ENCODE measurements around the gene TRIM47. TPM values are rescaled to one million over a fixed set of nuclear protein-coding genes. Genes with fewer than 3 reads are reported as not detected.

The TRIM47 gene
- total and polyA plus RNA-seq, 2 experiments from 2014 or later, result 13.0 to 36.9 TPM

- Histone ChIP-seq H3K9me3 (ENCODE audit: low read depth) (no peaks in the 10 kb centered on the region), H3K27ac (no peak overlapping the region), H3K4me2 (no peak overlapping the region), H3K79me2 (peaks cover 15% of the 10 kb centered on the region), H3K27me3 (no peaks in the 10 kb centered on the region), H3K4me3 (no peak overlapping the region), H2AFZ (no peak overlapping the region), H3K36me3 (replicated peaks; ENCODE audit: insufficient read depth, low read depth) (no peaks in the 10 kb centered on the region), H3K9me2 (replicated peaks; ENCODE audit: insufficient read depth) (no peaks in the 10 kb centered on the region), H4K20me1 (ENCODE audit: insufficient read depth, poor library complexity, severe bottlenecking) (no peaks in the 10 kb centered on the region), H3K4me1 (ENCODE audit: insufficient read depth) (peaks cover 11% of the 10 kb centered on the region)
- WGBS (ENCODE audit: low lambda C conversion rate, missing lambda C conversion rate), result 77% methylated on average over 22 of the region's 22 CpGs
- DNase-seq (ENCODE audit: low spot score), result no peak
- TF ChIP-seq CTCF (IDR thresholded peaks at IDR 0.05; ENCODE audit: poor library complexity) (no peak), EZH2 (IDR thresholded peaks at IDR 0.05; ENCODE audit: borderline replicate concordance) (no peak), EZH2phosphoT487 (IDR thresholded peaks at IDR 0.05; ENCODE audit: low read depth, severe bottlenecking, unreplicated experiment) (no peak)
These were observed 15.8 kb upstream of the TRIM47 start for GRCh38 chr17:75894049-75894733.

DNA sequence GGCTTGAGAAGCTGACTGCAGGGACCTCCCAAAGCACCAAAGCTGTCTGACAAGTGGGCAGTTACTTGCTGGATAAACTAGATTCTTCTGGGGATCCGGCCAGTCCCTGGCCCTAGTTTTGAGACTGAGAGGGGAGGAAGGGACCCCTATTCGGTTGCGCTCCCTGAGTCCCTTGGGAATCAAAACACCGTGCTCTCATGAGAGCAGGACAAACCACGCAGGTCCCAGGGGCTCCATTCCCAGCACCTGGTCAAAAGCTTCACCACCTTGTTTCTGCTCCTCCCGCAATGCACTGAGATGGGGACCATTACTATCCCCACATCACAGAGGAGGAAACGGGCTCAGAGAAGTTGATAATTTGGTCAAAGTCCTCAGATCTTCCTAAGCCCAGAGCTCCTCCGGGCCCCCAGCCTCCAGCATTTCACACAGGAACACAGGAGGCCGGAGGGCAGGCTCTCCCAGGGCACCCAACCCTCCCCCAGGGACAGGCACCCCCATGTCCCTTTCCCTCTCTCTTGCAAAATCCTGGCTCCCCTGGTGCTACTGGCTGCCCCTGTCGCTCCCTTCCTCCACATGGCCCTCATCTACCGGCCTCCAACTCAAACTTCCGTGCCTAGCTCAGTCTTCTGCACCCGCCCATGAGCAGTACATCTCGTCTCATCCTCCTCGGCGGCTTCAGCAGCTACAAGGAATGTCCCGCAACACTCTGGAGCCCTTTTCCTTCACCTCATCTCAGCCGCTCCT, 15.1 kb upstream of the TRIM47 start:
- Histone ChIP-seq H3K27me3 (no peaks in the 10 kb centered on the region), H4K20me1 (ENCODE audit: insufficient read depth, poor library complexity, severe bottlenecking) (no peaks in the 10 kb centered on the region), H3K27ac (no peak overlapping the region), H3K4me3 (no peak overlapping the region), H3K4me2 (no peak overlapping the region), H3K36me3 (replicated peaks; ENCODE audit: insufficient read depth, low read depth) (no peaks in the 10 kb centered on the region), H3K79me2 (peaks cover 15% of the 10 kb centered on the region), H3K9me3 (ENCODE audit: low read depth) (no peaks in the 10 kb centered on the region), H3K9me2 (replicated peaks; ENCODE audit: insufficient read depth) (no peaks in the 10 kb centered on the region), H2AFZ (no peak overlapping the region), H3K4me1 (ENCODE audit: insufficient read depth) (peaks cover 11% of the 10 kb centered on the region)
- TF ChIP-seq EZH2 (IDR thresholded peaks at IDR 0.05; ENCODE audit: borderline replicate concordance), result no peak
- 91% methylated on average over 18 of the region's 18 CpGs for WGBS (ENCODE audit: low lambda C conversion rate, missing lambda C conversion rate)
- DNase-seq (ENCODE audit: low spot score), result no peak

DNA sequence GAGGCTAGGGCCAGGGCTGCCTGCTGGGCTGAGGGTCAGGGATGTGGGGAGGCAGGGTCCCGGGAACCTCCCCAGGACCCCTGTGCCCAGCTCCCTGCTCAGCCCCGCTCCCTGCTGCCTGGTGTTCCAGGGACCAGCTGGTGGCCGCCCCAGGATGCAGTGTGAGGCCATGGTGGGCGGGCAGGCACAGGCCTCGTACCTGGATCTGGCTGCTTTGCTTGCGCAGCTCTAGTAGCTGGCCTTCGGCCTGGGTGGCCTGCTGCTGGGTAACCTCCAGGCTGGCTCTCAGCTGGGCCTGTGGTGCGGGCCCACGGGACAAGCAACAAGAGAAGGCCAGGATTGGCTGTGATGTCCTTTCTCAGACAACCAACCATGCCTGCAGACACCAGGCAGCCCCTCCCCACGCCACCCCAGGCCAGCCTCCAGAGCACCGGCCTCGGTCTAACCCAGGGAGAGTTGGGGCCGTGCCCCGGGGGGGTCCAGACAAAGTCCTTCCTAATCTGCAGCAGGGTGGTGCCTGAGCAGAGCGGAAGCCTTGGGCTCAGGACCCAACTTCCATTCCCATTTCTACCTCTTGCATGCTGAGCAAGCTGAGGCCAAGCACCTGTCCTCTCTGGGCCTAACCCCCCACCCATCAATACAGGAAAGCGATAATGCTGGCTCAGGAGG, 14.3 kb upstream of the TRIM47 start:
- TF ChIP-seq CTCF (IDR thresholded peaks at IDR 0.05; ENCODE audit: poor library complexity) (no peak), EZH2 (IDR thresholded peaks at IDR 0.05; ENCODE audit: borderline replicate concordance) (no peak), EZH2phosphoT487 (IDR thresholded peaks at IDR 0.05; ENCODE audit: low read depth, severe bottlenecking, unreplicated experiment) (no peak)
- WGBS (ENCODE audit: low lambda C conversion rate, missing lambda C conversion rate), result 94% methylated on average over 16 of the region's 16 CpGs
- DNase-seq (ENCODE audit: low spot score), result no peak
- Histone ChIP-seq H3K4me2 (no peak overlapping the region), H4K20me1 (ENCODE audit: insufficient read depth, poor library complexity, severe bottlenecking) (no peaks in the 10 kb centered on the region), H3K4me3 (no peak overlapping the region), H3K36me3 (replicated peaks; ENCODE audit: insufficient read depth, low read depth) (no peaks in the 10 kb centered on the region), H3K27ac (no peak overlapping the region), H3K9me3 (ENCODE audit: low read depth) (no peaks in the 10 kb centered on the region), H3K9me2 (replicated peaks; ENCODE audit: insufficient read depth) (no peaks in the 10 kb centered on the region), H3K79me2 (peaks cover 15% of the 10 kb centered on the region), H3K27me3 (no peaks in the 10 kb centered on the region), H2AFZ (no peak overlapping the region), H3K4me1 (ENCODE audit: insufficient read depth) (peaks cover 11% of the 10 kb centered on the region)

Data from hepatocyte (in vitro differentiated cells).